ENCODE data around the gene MYH13. TPM values are rescaled to one million over a fixed set of nuclear protein-coding genes. Genes with fewer than 3 reads are reported as not detected.
A peak's percentile ranks its signal among the peaks of the same experiment; 100 is the strongest.
"Not testable (repeated sequence)": the region's sequence is repeated elsewhere in the genome, so short reads cannot be mapped to it uniquely, and the experiment has no call there.

MYH13 gene
- total RNA-seq, 6 experiments from 2014 or later, result not detected

GRCh38 chr17:10294180-10294579 lies 78.6 kb downstream of the MYH13 start:
- no peak for TF ChIP-seq CTCF (IDR thresholded peaks at IDR 0.05)
- peaks cover 15% of the 10 kb centered on the region; the same call in 1 of the 2 replicates for H3K4me1 Mint-ChIP-seq (ENCODE audit: low read depth)
- no peak overlapping the region for H3K4me3 Mint-ChIP-seq
- no peak for DNase-seq
- H3K27ac Mint-ChIP-seq, result no peak overlapping the region
- H3K36me3 Mint-ChIP-seq (ENCODE audit: low read depth), result no peaks in the 10 kb centered on the region
- peaks cover 3% of the 10 kb centered on the region; the same call in 1 of the 2 replicates for H3K27me3 Mint-ChIP-seq (ENCODE audit: insufficient read depth)
- no peaks in the 10 kb centered on the region; the same call in 1 of the 2 replicates for H3K9me3 Mint-ChIP-seq

- peaks cover 3% of the 10 kb centered on the region; the same call in 1 of the 2 replicates for H3K27me3 Mint-ChIP-seq (ENCODE audit: insufficient read depth)
- H3K9me3 Mint-ChIP-seq, result no peaks in the 10 kb centered on the region; the same call in 1 of the 2 replicates
- no peaks in the 10 kb centered on the region for H3K36me3 Mint-ChIP-seq (ENCODE audit: low read depth)
- H3K4me1 Mint-ChIP-seq (ENCODE audit: low read depth), result peaks cover 15% of the 10 kb centered on the region; the same call in 1 of the 2 replicates
- no peak for TF ChIP-seq CTCF (IDR thresholded peaks at IDR 0.05)
- H3K4me3 Mint-ChIP-seq, result peak overlapping the region; percentile 14; the same call in 1 of the 2 replicates
- peak; percentile 41 for DNase-seq
- peak overlapping the region; percentile 49; the same call in 1 of the 2 replicates for H3K27ac Mint-ChIP-seq
Measured at GRCh38 chr17:10292057-10292937, 80.5 kb downstream of the MYH13 start.

- not testable (repeated sequence) for H3K27me3 Mint-ChIP-seq (ENCODE audit: insufficient read depth); DNase-seq; H3K9me3 Mint-ChIP-seq; H3K36me3 Mint-ChIP-seq (ENCODE audit: low read depth); H3K4me3 Mint-ChIP-seq
- Mint-ChIP-seq H3K4me1 (ENCODE audit: low read depth) (peaks cover 15% of the 10 kb centered on the region; the same call in 1 of the 2 replicates), H3K27ac (peak overlapping the region; percentile 49; the same call in 1 of the 2 replicates)
Measured at GRCh38 chr17:10291576-10291975, 81.2 kb downstream of the MYH13 start.

- Mint-ChIP-seq H3K4me3 (no peak overlapping the region), H3K36me3 (ENCODE audit: low read depth) (no peaks in the 10 kb centered on the region), H3K27me3 (ENCODE audit: insufficient read depth) (peaks cover 3% of the 10 kb centered on the region; the same call in 1 of the 2 replicates), H3K9me3 (no peaks in the 10 kb centered on the region; the same call in 1 of the 2 replicates), H3K27ac (no peak overlapping the region), H3K4me1 (ENCODE audit: low read depth) (peaks cover 15% of the 10 kb centered on the region; the same call in 1 of the 2 replicates)
- no peak for DNase-seq
- no peak for TF ChIP-seq CTCF (IDR thresholded peaks at IDR 0.05)
Measured at GRCh38 chr17:10290041-10290440, 82.8 kb downstream of the MYH13 start.

GRCh38 chr17:10286324-10286723 lies 86.5 kb downstream of the MYH13 start:
- Mint-ChIP-seq H3K4me3 (no peak overlapping the region), H3K27ac (no peak overlapping the region), H3K27me3 (ENCODE audit: insufficient read depth) (peaks cover 3% of the 10 kb centered on the region; the same call in 1 of the 2 replicates), H3K4me1 (ENCODE audit: low read depth) (no peaks in the 10 kb centered on the region; the same call in 1 of the 2 replicates), H3K9me3 (no peaks in the 10 kb centered on the region; the same call in 1 of the 2 replicates), H3K36me3 (ENCODE audit: low read depth) (no peaks in the 10 kb centered on the region)
- no peak for DNase-seq
- no peak for TF ChIP-seq CTCF (IDR thresholded peaks at IDR 0.05)

GRCh38 chr17:10285896-10286295 lies 86.9 kb downstream of the MYH13 start:
- H3K27me3 Mint-ChIP-seq (ENCODE audit: insufficient read depth), result peaks cover 3% of the 10 kb centered on the region; the same call in 1 of the 2 replicates
- no peak overlapping the region for H3K27ac Mint-ChIP-seq
- no peak overlapping the region for H3K4me3 Mint-ChIP-seq
- H3K9me3 Mint-ChIP-seq, result no peaks in the 10 kb centered on the region; the same call in 1 of the 2 replicates
- no peaks in the 10 kb centered on the region; the same call in 1 of the 2 replicates for H3K4me1 Mint-ChIP-seq (ENCODE audit: low read depth)
- DNase-seq, result no peak
- TF ChIP-seq CTCF (IDR thresholded peaks at IDR 0.05), result no peak
- H3K36me3 Mint-ChIP-seq (ENCODE audit: low read depth), result no peaks in the 10 kb centered on the region
